Measurements from ENCODE around the gene KIAA1671.

The KIAA1671 gene

DNA sequence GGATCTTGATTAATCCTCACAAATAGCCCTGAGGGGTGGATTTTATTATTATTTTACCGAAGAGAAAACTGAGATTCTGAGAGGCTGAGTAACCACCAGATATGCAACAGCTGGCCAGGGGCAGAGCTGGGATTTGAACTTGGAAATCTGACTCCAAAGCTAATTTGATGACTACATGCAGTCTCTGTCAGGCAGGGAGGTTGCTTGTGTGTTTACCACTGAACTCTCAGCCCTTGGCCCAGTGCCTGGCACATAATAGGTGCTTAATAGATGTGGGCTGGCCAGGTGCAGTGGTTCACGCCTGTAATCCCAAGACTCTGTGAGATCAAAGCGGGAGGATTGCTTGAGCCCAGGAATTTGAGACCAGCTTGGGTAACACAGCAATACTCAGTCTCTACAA lies 125.4 kb downstream of the KIAA1671 start:
- no peaks in the 10 kb centered on the region for H4K20me1 ChIP-seq (ENCODE audit: insufficient read depth, low read length, poor library complexity, severe bottlenecking)
- TF ChIP-seq EZH2phosphoT487 (IDR thresholded peaks at IDR 0.05; ENCODE audit: borderline replicate concordance), result no peak
- TF ChIP-seq, protein P1, sequence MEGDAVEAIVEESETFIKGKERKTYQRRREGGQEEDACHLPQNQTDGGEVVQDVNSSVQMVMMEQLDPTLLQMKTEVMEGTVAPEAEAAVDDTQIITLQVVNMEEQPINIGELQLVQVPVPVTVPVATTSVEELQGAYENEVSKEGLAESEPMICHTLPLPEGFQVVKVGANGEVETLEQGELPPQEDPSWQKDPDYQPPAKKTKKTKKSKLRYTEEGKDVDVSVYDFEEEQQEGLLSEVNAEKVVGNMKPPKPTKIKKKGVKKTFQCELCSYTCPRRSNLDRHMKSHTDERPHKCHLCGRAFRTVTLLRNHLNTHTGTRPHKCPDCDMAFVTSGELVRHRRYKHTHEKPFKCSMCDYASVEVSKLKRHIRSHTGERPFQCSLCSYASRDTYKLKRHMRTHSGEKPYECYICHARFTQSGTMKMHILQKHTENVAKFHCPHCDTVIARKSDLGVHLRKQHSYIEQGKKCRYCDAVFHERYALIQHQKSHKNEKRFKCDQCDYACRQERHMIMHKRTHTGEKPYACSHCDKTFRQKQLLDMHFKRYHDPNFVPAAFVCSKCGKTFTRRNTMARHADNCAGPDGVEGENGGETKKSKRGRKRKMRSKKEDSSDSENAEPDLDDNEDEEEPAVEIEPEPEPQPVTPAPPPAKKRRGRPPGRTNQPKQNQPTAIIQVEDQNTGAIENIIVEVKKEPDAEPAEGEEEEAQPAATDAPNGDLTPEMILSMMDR (conservative IDR thresholded peaks at IDR 0.05; ENCODE audit: low read length), result no peak
- H3K36me3 ChIP-seq (ENCODE audit: insufficient read depth, low read length), result no peaks in the 10 kb centered on the region
- no peak overlapping the region for H3K9ac ChIP-seq (ENCODE audit: low read depth, low read length, poor library complexity, severe bottlenecking)
- no peak overlapping the region for H2AFZ ChIP-seq (ENCODE audit: low read length)
- no peak overlapping the region for H3K4me3 ChIP-seq (ENCODE audit: low read length, poor library complexity, severe bottlenecking)
- H3K27me3 ChIP-seq (ENCODE audit: insufficient read depth, low read length, poor library complexity, severe bottlenecking), result no peaks in the 10 kb centered on the region
- H3K4me1 ChIP-seq (ENCODE audit: insufficient read depth, low read length, poor library complexity, severe bottlenecking), result no peaks in the 10 kb centered on the region
- H3K9me3 ChIP-seq (ENCODE audit: insufficient read depth, low read depth, low read length), result no peaks in the 10 kb centered on the region
- no peaks in the 10 kb centered on the region for H3K9me2 ChIP-seq (replicated peaks; ENCODE audit: low read depth, low read length)
- H3F3A ChIP-seq (ENCODE audit: low read depth), result no peaks in the 10 kb centered on the region
- H3K79me2 ChIP-seq (ENCODE audit: insufficient read depth, low read length), result no peaks in the 10 kb centered on the region
- no peak overlapping the region for H3K4me2 ChIP-seq (ENCODE audit: low read depth, low read length, poor library complexity, severe bottlenecking)

DNA sequence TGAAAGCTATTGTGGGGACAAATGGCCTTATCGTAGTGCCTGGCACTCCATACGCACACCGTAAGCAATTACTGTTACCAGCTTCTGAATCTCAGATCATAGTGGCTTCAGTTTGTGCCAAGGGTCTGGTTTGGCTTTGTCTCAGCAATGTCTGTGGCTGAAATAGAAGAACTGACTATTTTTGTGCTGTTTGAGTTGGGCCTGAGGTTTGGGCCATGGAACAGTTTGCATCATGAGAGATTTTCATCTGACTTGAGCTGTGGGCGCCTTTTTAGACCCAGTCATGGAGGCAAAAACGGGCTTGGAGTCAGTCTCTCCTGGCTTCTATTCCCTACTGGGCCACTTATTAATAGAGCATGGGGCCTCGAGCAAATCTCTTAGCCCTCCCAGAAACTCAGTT lies 126.1 kb downstream of the KIAA1671 start:
- no peak for TF ChIP-seq EZH2phosphoT487 (IDR thresholded peaks at IDR 0.05; ENCODE audit: borderline replicate concordance)
- TF ChIP-seq, protein P1 (conservative IDR thresholded peaks at IDR 0.05; ENCODE audit: low read length), result no peak
- Histone ChIP-seq H2AFZ (ENCODE audit: low read length) (no peak overlapping the region), H3K9me3 (ENCODE audit: insufficient read depth, low read depth, low read length) (no peaks in the 10 kb centered on the region), H3K9me2 (replicated peaks; ENCODE audit: low read depth, low read length) (no peaks in the 10 kb centered on the region), H3F3A (ENCODE audit: low read depth) (no peaks in the 10 kb centered on the region), H4K20me1 (ENCODE audit: insufficient read depth, low read length, poor library complexity, severe bottlenecking) (no peaks in the 10 kb centered on the region), H3K4me1 (ENCODE audit: insufficient read depth, low read length, poor library complexity, severe bottlenecking) (no peaks in the 10 kb centered on the region), H3K36me3 (ENCODE audit: insufficient read depth, low read length) (no peaks in the 10 kb centered on the region), H3K4me3 (ENCODE audit: low read length, poor library complexity, severe bottlenecking) (no peak overlapping the region), H3K79me2 (ENCODE audit: insufficient read depth, low read length) (no peaks in the 10 kb centered on the region), H3K4me2 (ENCODE audit: low read depth, low read length, poor library complexity, severe bottlenecking) (no peak overlapping the region), H3K27me3 (ENCODE audit: insufficient read depth, low read length, poor library complexity, severe bottlenecking) (no peaks in the 10 kb centered on the region), H3K9ac (ENCODE audit: low read depth, low read length, poor library complexity, severe bottlenecking) (no peak overlapping the region)

DNA sequence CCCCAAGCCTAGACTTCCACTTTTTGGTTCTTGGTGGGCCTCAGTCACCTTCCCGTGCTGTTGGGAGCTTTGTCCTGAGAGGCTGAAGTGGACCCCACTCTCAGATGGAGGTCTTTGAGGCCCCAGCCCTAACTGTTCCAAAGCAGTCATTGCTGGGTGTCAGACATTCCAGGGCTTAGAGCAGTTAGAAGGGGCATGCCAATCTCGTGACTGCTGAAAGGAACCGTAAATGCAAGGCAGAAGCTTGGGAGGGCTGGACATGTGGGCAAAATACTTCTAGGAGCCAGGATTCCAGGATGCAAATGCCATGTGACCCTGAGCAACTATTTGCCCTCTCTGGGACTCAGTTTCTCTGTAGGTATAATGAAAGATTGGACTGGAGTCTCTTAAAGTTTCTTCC lies 128.3 kb downstream of the KIAA1671 start:
- no peaks in the 10 kb centered on the region for H3K4me1 ChIP-seq (ENCODE audit: insufficient read depth, low read length, poor library complexity, severe bottlenecking)
- no peaks in the 10 kb centered on the region for H3K9me2 ChIP-seq (replicated peaks; ENCODE audit: low read depth, low read length)
- no peak overlapping the region for H3K4me2 ChIP-seq (ENCODE audit: low read depth, low read length, poor library complexity, severe bottlenecking)
- no peaks in the 10 kb centered on the region for H4K20me1 ChIP-seq (ENCODE audit: insufficient read depth, low read length, poor library complexity, severe bottlenecking)
- H3F3A ChIP-seq (ENCODE audit: low read depth), result no peaks in the 10 kb centered on the region
- no peak overlapping the region for H3K9ac ChIP-seq (ENCODE audit: low read depth, low read length, poor library complexity, severe bottlenecking)
- no peaks in the 10 kb centered on the region for H3K79me2 ChIP-seq (ENCODE audit: insufficient read depth, low read length)
- H2AFZ ChIP-seq (ENCODE audit: low read length), result no peak overlapping the region
- no peaks in the 10 kb centered on the region for H3K9me3 ChIP-seq (ENCODE audit: insufficient read depth, low read depth, low read length)
- TF ChIP-seq, protein P1 (conservative IDR thresholded peaks at IDR 0.05; ENCODE audit: low read length), result no peak
- no peaks in the 10 kb centered on the region for H3K36me3 ChIP-seq (ENCODE audit: insufficient read depth, low read length)
- H3K4me3 ChIP-seq (ENCODE audit: low read length, poor library complexity, severe bottlenecking), result no peak overlapping the region
- no peaks in the 10 kb centered on the region for H3K27me3 ChIP-seq (ENCODE audit: insufficient read depth, low read length, poor library complexity, severe bottlenecking)

Data from Loucy (cell line).